Spleen (tissue), 11 donors: ENCODE data around the gene FAM153A. TPM values are rescaled to one million over a fixed set of nuclear protein-coding genes. Genes with fewer than 3 reads are reported as not detected.
"Not testable (repeated sequence)": the region's sequence is repeated elsewhere in the genome, so short reads cannot be mapped to it uniquely, and the experiment has no call there.

ENCODE experiments used
- DNase-seq: peaks from one replicate; pipeline ENCODE4 v3.0.0-alpha.2; 2020
- H3K27ac ChIP-seq, 8 donors: fragments of 200-600 bp; sonication (generic) in 7 of 8; 1 replicate in 4 of 8; 2 replicates in 4 of 8; pipeline versions ENCODE4 v1.5.0 to v1.8.0; 2016 to 2021; ENCODE audit warnings: inconsistent platforms in 4 of 8, mild to moderate bottlenecking in 4 of 8, moderate library complexity in 1 of 8
- H3K27me3 ChIP-seq, 7 donors: fragments of 200-600 bp; sonication (generic) in 6 of 7; replicated peaks in 1 of 7; 1 replicate in 4 of 7; 2 replicates in 3 of 7; pipeline versions ENCODE4 v1.5.0 to v1.8.0; 2016 to 2021; ENCODE audit warnings: inconsistent platforms in 3 of 7, mild to moderate bottlenecking in 1 of 7
- H3K36me3 ChIP-seq, 6 donors: fragments of 200-600 bp; sonication (generic) in 5 of 6; 1 replicate in 4 of 6; 2 replicates in 2 of 6; pipeline versions ENCODE4 v1.5.0 to v1.8.0; 2016 to 2021; ENCODE audit warnings: inconsistent platforms in 2 of 6
- H3K4me1 ChIP-seq, 6 donors: fragments of 200-600 bp; sonication (generic) in 5 of 6; 1 replicate in 3 of 6; 2 replicates in 3 of 6; pipeline versions ENCODE4 v1.5.0 to v1.8.0; 2016 to 2021; ENCODE audit warnings: inconsistent platforms in 3 of 6
- H3K4me3 ChIP-seq, 8 donors: fragments of 200-600 bp; sonication (generic) in 7 of 8; 1 replicate in 4 of 8; 2 replicates in 4 of 8; pipeline versions ENCODE4 v1.5.0 to v1.8.0; 2016 to 2021; ENCODE audit warnings: inconsistent platforms in 4 of 8, mild to moderate bottlenecking in 4 of 8, moderate library complexity in 2 of 8
- H3K9me3 ChIP-seq, 8 donors: fragments of 200-600 bp; sonication (generic) in 7 of 8; 1 replicate in 4 of 8; 2 replicates in 4 of 8; pipeline versions ENCODE4 v1.5.0 to v1.8.0; 2016 to 2021; ENCODE audit warnings: inconsistent platforms in 4 of 8
- WGBS, 5 donors: extraction: QIAGEN DNeasy Blood & Tissue Kit in 3 of 5; methylation state at CpG; one replicate each; pipeline versions ENCODE4 v1.1.5 to v1.1.7; 2013 to 2018; 5-methylcytosine and 5-hydroxymethylcytosine counted together
- intact Hi-C: fragments of 100-400 bp; cut with DNase I; formaldehyde crosslinking; loops from one replicate; pipeline ENCODE4 v1.15.0; 2023; ENCODE audit warnings: low total_unique reads
- polyA plus RNA-seq, 3 donors: library from polyadenylated mRNA; stranded (reverse); fragments of 200-250 nt; gene quantifications; one replicate each; pipeline ENCODE4 v1.2.1, GENCODE V29; 2013
- total RNA-seq, 7 donors: library from RNA; depleted of rRNA in 3 of 7; stranded (reverse); fragments of >200 nt in 3 of 7; fragmentation: NEBNext Ultra II Directional in 4 of 7; extraction: Animal tissue kit (Norgen Biotek cat#: 25700) in 4 of 7; gene quantifications; one replicate each; pipeline versions ENCODE4 v1.1.0 to v1.2.1, GENCODE V29; 2016 to 2021
- donor health status: healthy with polysubstance abuse.
- donor health status: DM: no; HTN: no; CAD: no; lungs with moderate emphysema.
- donor health status: DM: no; HTN: no; CAD: no.
- donor health status: Bipolar disorder and iron deficiency.
- donor health status: healthy.
- donor health status: DM: no; HTN: no; CAD: no.
- donor health status: DM: yes; HTN: yes; CAD: no.

Gene FAM153A
- total and polyA plus RNA-seq, 10 donors = 18.4 to 94.7 (median 41.7) TPM

GRCh38 chr5:177689011-177689610 is 93.6 kb downstream of the FAM153A start:
- DNase-seq, H3K27me3 ChIP-seq, H3K4me3 ChIP-seq, H3K4me1 ChIP-seq, H3K9me3 ChIP-seq, H3K27ac ChIP-seq, H3K36me3 ChIP-seq, intact Hi-C loops: not testable (repeated sequence)
- 88 to 95% (median 94%) methylated on average over 9 to 12 of the region's 12 CpGs for WGBS, 5 donors

GRCh38 chr5:177688091-177688490 is 94.6 kb downstream of the FAM153A start:
- DNase-seq, H3K4me3 ChIP-seq, H3K36me3 ChIP-seq, H3K27me3 ChIP-seq, H3K27ac ChIP-seq, intact Hi-C loops, H3K4me1 ChIP-seq, H3K9me3 ChIP-seq: not testable (repeated sequence)
- 96 to 100% (median 97%) methylated on average over 3 to 18 of the region's 32 CpGs for WGBS, 5 donors

- intact Hi-C loops, H3K36me3 ChIP-seq, DNase-seq, H3K4me1 ChIP-seq, H3K27ac ChIP-seq, H3K9me3 ChIP-seq, H3K27me3 ChIP-seq, H3K4me3 ChIP-seq: not testable (repeated sequence)
- WGBS, 5 donors = 62 to 79% (median 66%) methylated on average over 1 of the region's 1 CpG
Measured at GRCh38 chr5:177681920-177682319, 100.8 kb downstream of the FAM153A start.

Other genes starting within 250 kb of the FAM153A start
- gene FAM193B, start 228.3 kb downstream of the FAM153A start, total RNA-seq = 100 to 1,000 TPM in 5 of 7 donors, 10 to 100 TPM in 2; 86.9 to 155 (median 116) TPM
- gene FAM193B, start 228.3 kb downstream of the FAM153A start, polyA plus RNA-seq = 100 to 1,000 TPM; 145 to 364 (median 348) TPM
- 100 to 1,000 TPM in 4 of 7 donors, 10 to 100 TPM in 3; 72.0 to 126 (median 110) TPM for gene TMED9, start 190.7 kb downstream of the FAM153A start, total RNA-seq
- 10 to 100 TPM; 52.6 to 96.9 (median 91.9) TPM for gene TMED9, start 190.7 kb downstream of the FAM153A start, polyA plus RNA-seq
- 10 to 100 TPM; 26.8 to 35.6 (median 32.5) TPM for gene B4GALT7, start 182.8 kb downstream of the FAM153A start, total RNA-seq
- 10 to 100 TPM; 22.7 to 43.8 (median 37.4) TPM for gene B4GALT7, start 182.8 kb downstream of the FAM153A start, polyA plus RNA-seq
- gene PROP1, start 213.3 kb upstream of the FAM153A start, total RNA-seq = not detected
- not detected for gene PROP1, start 213.3 kb upstream of the FAM153A start, polyA plus RNA-seq